Measurements from ENCODE around the gene MTHFS.

MTHFS gene

GRCh38 chr15:79829950-79830349, 66.9 kb downstream of the MTHFS start:
- Histone ChIP-seq H4K20me1 (ENCODE audit: insufficient read depth) (no peaks in the 10 kb centered on the region), H3K27ac (no peak overlapping the region), H3K4me2 (no peak overlapping the region), H3K9ac (no peak overlapping the region), H3K36me3 (ENCODE audit: insufficient read depth) (no peaks in the 10 kb centered on the region), H3K4me1 (ENCODE audit: low read depth, poor library complexity, severe bottlenecking) (peaks cover 6% of the 10 kb centered on the region), H2AFZ (ENCODE audit: low read depth) (no peak overlapping the region), H3K4me3 (IDR thresholded peaks at IDR 0.05; ENCODE audit: insufficient read depth, low read depth, low read length) (no peak overlapping the region), H3K79me2 (ENCODE audit: insufficient read depth, low read depth) (no peaks in the 10 kb centered on the region), H3K27me3 (ENCODE audit: insufficient read depth, low read depth) (no peaks in the 10 kb centered on the region)
- TF ChIP-seq CTCF (conservative IDR thresholded peaks at IDR 0.05; ENCODE audit: low read depth, low read length) = no peak

GRCh38 chr15:79828447-79828846, 68.4 kb downstream of the MTHFS start:
- no peak for TF ChIP-seq CTCF (conservative IDR thresholded peaks at IDR 0.05; ENCODE audit: low read depth, low read length)
- no peaks in the 10 kb centered on the region for H3K36me3 ChIP-seq (ENCODE audit: insufficient read depth)

GRCh38 chr15:79826800-79827199, 70.0 kb downstream of the MTHFS start:
- Histone ChIP-seq H3K36me3 (ENCODE audit: insufficient read depth) (no peaks in the 10 kb centered on the region), H3K79me2 (ENCODE audit: insufficient read depth, low read depth) (no peaks in the 10 kb centered on the region), H3K9ac (no peak overlapping the region), H3K4me2 (no peak overlapping the region), H3K27ac (no peak overlapping the region), H3K4me1 (ENCODE audit: low read depth, poor library complexity, severe bottlenecking) (no peaks in the 10 kb centered on the region), H3K27me3 (ENCODE audit: insufficient read depth, low read depth) (no peaks in the 10 kb centered on the region), H4K20me1 (ENCODE audit: insufficient read depth) (no peaks in the 10 kb centered on the region), H3K4me3 (IDR thresholded peaks at IDR 0.05; ENCODE audit: insufficient read depth, low read depth, low read length) (no peak overlapping the region), H2AFZ (ENCODE audit: low read depth) (no peak overlapping the region)
- TF ChIP-seq CTCF (conservative IDR thresholded peaks at IDR 0.05; ENCODE audit: low read depth, low read length) = no peak

More at GRCh38 chr15:79828447-79828846, 68.4 kb downstream of the MTHFS start:
- H4K20me1 ChIP-seq (ENCODE audit: insufficient read depth) = no peaks in the 10 kb centered on the region
- H3K79me2 ChIP-seq (ENCODE audit: insufficient read depth, low read depth) = no peaks in the 10 kb centered on the region
- H3K9ac ChIP-seq = no peak overlapping the region
- H3K27ac ChIP-seq = no peak overlapping the region
- H2AFZ ChIP-seq (ENCODE audit: low read depth) = no peak overlapping the region
- no peak overlapping the region for H3K4me2 ChIP-seq
- H3K27me3 ChIP-seq (ENCODE audit: insufficient read depth, low read depth) = no peaks in the 10 kb centered on the region
- no peaks in the 10 kb centered on the region for H3K4me1 ChIP-seq (ENCODE audit: low read depth, poor library complexity, severe bottlenecking)
- H3K4me3 ChIP-seq (IDR thresholded peaks at IDR 0.05; ENCODE audit: insufficient read depth, low read depth, low read length) = no peak overlapping the region

- Histone ChIP-seq H3K4me1 (ENCODE audit: low read depth, poor library complexity, severe bottlenecking) (no peaks in the 10 kb centered on the region), H3K36me3 (ENCODE audit: insufficient read depth) (no peaks in the 10 kb centered on the region), H4K20me1 (ENCODE audit: insufficient read depth) (no peaks in the 10 kb centered on the region), H3K4me2 (no peak overlapping the region), H3K27me3 (ENCODE audit: insufficient read depth, low read depth) (no peaks in the 10 kb centered on the region), H3K79me2 (ENCODE audit: insufficient read depth, low read depth) (no peaks in the 10 kb centered on the region), H3K9ac (no peak overlapping the region), H3K27ac (no peak overlapping the region), H3K4me3 (IDR thresholded peaks at IDR 0.05; ENCODE audit: insufficient read depth, low read depth, low read length) (no peak overlapping the region), H2AFZ (ENCODE audit: low read depth) (no peak overlapping the region)
- no peak for TF ChIP-seq CTCF (conservative IDR thresholded peaks at IDR 0.05; ENCODE audit: low read depth, low read length)
These were observed 72.6 kb downstream of the MTHFS start for GRCh38 chr15:79824136-79824701.
